Cerebellar cortex (tissue), 1 donor: ENCODE results near the gene STOM.

ENCODE experiments used
- DNase-seq: peaks from one replicate; pipeline ENCODE4 v3.0.0-alpha.2; 2015; ENCODE audit warnings: low spot score

Gene STOM

GRCh38 chr9:121348221-121348620 lies 21.8 kb downstream of the STOM start:
- DNase-seq = no peak

DNA sequence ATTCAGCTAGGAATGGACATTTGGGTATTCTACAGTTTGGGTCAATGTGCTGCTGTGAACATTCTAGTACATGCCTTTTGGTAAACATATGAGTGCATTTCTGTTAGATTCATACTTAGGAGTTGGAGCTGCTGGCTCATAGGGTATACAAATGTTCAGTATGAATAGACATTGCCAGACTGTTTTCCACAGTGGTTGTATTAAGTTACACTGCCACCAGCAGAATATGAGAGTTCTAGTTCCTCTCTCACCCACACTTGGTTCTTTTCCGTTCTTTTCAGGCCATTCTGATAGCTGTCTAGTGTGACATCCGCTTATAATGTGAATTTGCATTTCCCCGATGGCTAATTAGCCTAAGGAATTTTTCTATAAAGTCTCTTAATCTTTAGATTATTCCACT lies 25.0 kb downstream of the STOM start:
- no peak for DNase-seq

GRCh38 chr9:121344184-121344583 lies 25.9 kb downstream of the STOM start:
- peak; percentile 17 for DNase-seq

DNA sequence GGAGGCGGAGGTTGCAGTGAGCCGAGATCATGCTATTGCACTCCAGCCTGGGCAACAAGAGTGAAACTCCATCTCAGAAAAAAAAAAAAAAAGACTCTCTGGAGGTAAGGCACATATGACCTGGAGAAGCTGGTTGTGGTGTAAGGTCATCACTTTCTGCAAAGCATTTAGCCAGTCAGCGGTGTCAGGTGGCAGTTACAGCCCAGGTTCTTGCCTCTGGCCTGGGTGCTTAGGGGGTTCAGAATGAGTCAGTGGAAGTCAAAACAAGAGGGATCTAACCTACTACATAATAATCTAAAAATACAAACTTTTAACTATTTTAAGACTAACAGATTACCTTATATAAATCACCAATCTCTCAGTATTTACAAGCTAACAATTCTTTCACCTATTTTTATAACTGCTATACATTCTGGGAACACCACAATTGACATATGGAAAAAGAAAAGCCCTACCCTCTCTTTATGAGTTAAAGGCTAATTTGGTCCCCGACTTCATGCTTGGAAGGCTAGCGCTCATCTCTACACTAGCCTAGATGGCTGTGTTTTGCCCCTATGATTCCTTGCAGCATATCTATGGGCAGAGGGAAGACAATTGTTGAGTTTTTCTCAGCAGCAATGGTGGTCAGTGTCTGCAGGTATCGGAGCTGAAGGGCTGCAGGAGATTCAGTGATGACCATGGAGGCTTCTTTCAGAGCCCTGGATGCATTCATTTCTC lies 29.2 kb downstream of the STOM start:
- no peak for DNase-seq

GRCh38 chr9:121339437-121339836 lies 30.6 kb downstream of the STOM start:
- no peak for DNase-seq

DNA sequence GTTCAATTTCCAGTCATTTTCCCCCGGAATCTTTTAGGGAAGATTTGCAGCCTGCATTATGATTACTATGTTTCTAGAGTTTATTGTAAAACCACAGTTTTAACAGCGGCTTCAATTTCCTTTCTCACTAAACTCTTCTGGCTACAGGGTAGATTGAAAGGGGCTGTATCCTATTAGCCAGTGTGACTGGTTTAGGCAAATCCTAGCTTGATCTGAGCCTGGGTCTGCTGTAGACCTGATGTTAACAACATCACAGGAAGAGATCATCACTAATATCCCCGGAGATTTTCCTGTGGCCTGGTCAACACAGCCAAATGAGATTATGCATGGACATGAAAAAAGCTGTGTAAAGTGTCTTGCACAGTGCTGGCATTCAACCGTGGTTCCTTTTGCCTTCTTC lies 33.4 kb downstream of the STOM start:
- DNase-seq = no peak

DNA sequence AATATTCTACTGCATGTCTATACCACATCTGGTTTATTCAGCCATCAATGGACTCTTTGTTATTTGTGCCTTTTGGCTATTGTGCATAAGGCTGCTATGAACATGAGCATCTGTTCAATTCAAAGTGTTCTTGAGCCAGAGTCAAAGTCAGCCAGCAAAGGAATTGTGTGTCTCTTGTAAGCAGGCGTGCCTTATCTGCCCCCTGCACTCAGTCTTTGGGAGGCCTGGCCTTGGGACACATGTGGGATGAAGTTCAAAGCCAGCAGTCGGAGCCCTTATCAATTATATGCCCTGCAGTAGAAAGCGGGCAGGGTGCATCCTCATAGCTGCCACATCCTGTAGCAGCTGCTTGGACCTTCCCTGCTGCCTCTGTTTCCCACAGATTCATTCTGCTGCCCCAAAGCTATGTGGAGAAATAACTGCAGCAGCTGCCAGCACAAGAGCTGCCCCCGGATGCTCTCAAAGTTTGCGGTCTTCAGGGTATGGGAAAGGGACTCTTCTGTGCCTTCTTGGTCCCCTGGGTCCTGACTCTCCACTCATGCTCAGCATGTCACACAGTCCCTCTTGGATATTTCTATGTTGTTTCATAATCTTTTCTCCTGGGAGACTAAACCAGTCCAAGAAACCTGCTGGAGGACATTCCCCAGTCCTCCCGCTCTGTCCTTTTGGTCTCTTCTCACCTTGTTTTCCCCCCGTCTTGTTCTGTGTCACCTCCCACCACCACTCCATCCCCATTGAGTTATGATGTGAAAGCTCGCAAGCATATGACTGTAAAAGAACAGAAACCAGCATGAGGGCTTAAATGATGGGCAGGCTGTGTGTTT lies 35.9 kb downstream of the STOM start:
- DNase-seq = no peak

GRCh38 chr9:121331992-121332685 lies 37.9 kb downstream of the STOM start:
- DNase-seq = no peak

- no peak for DNase-seq
Observed at GRCh38 chr9:121331549-121331948, 38.5 kb downstream of the STOM start.

DNA sequence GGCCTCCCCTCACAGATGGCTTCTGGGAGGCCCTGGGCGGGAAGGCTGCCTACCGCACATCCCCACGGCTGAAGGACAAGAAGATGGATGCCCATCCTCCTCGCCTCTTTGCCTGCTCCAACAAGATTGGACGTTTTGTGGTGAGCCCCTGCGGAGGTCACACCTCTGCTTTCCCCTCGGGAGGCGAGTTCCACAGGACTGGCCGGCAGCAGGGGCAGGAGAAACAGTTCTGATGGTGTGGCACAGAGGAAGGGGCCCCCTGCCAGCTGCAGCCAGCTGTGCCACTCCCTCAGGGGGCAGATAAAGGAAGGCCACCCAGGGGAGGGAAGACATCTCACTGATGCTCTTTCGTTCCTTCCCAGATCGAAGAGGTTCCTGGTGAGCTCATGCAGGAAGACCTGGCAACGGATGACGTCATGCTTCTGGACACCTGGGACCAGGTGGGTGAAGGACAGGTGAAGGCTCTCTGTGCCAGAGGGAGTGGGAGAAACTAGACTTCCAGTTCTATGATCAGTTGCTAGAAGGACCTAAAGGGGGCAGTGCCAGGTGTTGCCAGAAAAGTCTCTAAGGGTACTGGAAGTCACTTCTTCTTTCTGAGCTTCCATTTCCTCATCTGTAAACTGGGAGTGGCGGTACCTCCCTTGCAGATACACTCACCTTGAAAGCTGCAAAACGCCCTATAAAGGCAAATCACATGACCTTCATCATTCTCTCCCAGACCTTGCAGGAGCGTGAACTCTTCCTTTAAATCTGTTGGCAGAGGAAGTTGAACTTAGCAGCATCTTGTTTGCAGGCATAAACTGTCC lies 41.0 kb downstream of the STOM start:
- no peak for DNase-seq

GRCh38 chr9:121328476-121328875 lies 41.6 kb downstream of the STOM start:
- no peak for DNase-seq

GRCh38 chr9:121326901-121327613 lies 43.0 kb downstream of the STOM start:
- no peak for DNase-seq

GRCh38 chr9:121326130-121326838 lies 43.8 kb downstream of the STOM start:
- peak; percentile 37 for DNase-seq

DNA sequence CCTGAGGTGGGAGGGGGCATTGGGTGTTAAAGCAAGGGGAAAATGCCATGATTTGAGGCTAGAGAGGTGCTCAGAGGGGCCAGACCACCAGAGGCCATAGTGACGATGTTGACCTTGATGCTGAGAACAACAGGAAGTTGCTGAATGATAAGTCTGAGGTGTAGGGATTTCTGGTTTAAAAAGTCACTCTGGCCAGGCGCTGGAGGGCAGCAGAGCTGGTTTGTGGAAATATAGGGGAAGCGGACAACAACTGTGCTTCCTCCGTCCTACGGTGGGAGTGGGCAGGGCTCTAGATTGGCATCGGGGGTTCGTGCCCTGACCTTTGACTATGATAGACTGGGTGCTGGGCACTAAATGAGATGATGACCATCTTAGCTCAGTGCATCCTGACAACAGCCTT lies 44.7 kb downstream of the STOM start:
- DNase-seq = no peak

- DNase-seq = no peak
Observed at GRCh38 chr9:121324755-121325154, 45.3 kb downstream of the STOM start.

DNA sequence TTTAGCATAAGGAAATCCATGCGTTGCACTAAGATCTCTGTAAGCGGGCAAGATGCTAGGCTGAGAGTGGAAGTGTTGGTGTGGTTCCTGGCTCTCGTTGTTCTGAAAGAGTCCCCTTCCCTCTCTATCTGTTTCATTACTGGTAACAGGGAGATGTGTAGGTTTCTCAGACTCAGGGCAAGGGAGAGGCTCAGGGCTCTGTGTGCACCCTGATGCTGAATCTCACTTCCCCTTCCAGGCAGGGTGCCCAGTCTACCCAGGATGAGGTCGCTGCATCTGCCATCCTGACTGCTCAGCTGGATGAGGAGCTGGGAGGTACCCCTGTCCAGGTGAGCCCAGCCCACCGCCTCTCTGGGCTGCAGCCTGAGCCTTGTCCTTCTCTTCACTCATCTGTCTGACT lies 45.7 kb downstream of the STOM start:
- DNase-seq = no peak

DNA sequence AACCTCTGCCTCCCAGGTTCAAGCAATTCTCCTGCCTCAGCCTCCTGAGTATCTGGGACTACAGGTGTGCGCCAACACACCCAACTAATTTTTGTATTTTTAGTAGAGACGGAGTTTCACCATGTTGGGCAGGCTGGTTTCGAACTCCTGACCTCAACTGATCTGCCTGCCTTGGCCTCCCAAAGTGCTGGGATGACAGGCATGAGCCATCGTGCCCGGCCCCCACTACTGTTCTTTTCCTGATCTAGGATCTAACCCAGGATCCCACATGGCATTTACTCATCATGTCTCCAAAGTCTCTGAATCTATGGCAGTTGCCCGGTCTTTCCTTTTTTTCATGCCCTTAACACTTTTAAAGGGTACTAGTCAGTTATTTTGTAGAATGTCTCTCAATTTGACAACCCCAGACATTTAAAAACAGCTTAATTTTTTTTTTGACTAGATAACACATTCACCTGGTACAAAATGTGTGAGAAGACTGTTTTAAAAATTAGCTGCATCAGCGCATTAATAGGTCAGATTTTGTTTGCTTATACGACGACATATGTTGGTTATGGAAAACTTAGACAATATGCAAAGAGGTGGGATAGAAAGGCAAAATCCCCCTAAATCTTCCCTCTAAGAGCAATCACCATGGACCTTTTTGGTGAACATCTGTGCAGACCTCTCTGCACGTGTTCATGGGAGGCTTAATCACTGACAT lies 46.5 kb downstream of the STOM start:
- DNase-seq = no peak

- DNase-seq = no peak
Observed at GRCh38 chr9:121322737-121323448, 47.2 kb downstream of the STOM start.

GRCh38 chr9:121322037-121322736 lies 47.9 kb downstream of the STOM start:
- no peak for DNase-seq
